Ishikawa (cell line): Measurements from ENCODE around the gene DPH1.

Experiments used
- CEBPB ChIP-seq: IDR thresholded peaks from 2 replicates; pipeline ENCODE4 v1.6.1; 2012
- CREB1 ChIP-seq: IDR thresholded peaks from 2 replicates; pipeline ENCODE4 v1.6.1; 2012; ENCODE audit warnings: low read depth
- EGR1 ChIP-seq: IDR thresholded peaks from 2 replicates; pipeline ENCODE4 v1.6.1; 2012
- EP300 ChIP-seq: IDR thresholded peaks from 2 replicates; pipeline ENCODE4 v1.6.1; 2012; ENCODE audit warnings: borderline replicate concordance
- FOXM1 ChIP-seq: IDR thresholded peaks from 2 replicates; pipeline ENCODE4 v1.6.1; 2012; ENCODE audit warnings: low read depth, borderline replicate concordance
- NFIC ChIP-seq: IDR thresholded peaks from 2 replicates; pipeline ENCODE4 v1.6.1; 2012
- RAD21 ChIP-seq: IDR thresholded peaks from 2 replicates; pipeline ENCODE4 v1.6.1; 2012; ENCODE audit warnings: low read depth
- TAF1 ChIP-seq: IDR thresholded peaks from 2 replicates; pipeline ENCODE4 v1.6.1; 2012; ENCODE audit warnings: low read depth, mild to moderate bottlenecking
- TCF12 ChIP-seq: IDR thresholded peaks from 2 replicates; pipeline ENCODE4 v1.6.1; 2012; ENCODE audit warnings: low read depth
- TEAD4 ChIP-seq: IDR thresholded peaks from 2 replicates; pipeline ENCODE4 v1.6.1; 2012
- YY1 ChIP-seq: IDR thresholded peaks from 2 replicates; pipeline ENCODE4 v1.6.1; 2012; ENCODE audit warnings: low read depth
- ZBTB7A ChIP-seq: IDR thresholded peaks from 2 replicates; pipeline ENCODE4 v1.6.1; 2012; ENCODE audit warnings: low read depth
- TF ChIP-seq, protein P1 (sequence below): IDR thresholded peaks from 2 replicates; pipeline ENCODE4 v1.6.1; 2012
- TF ChIP-seq, protein P2 (sequence below): IDR thresholded peaks from 2 replicates; pipeline ENCODE4 v1.6.1; 2012
- TF ChIP-seq, protein P3 (sequence below): IDR thresholded peaks from 2 replicates; pipeline ENCODE4 v1.6.1; 2012; ENCODE audit warnings: low read depth, mild to moderate bottlenecking

Gene DPH1

DNA sequence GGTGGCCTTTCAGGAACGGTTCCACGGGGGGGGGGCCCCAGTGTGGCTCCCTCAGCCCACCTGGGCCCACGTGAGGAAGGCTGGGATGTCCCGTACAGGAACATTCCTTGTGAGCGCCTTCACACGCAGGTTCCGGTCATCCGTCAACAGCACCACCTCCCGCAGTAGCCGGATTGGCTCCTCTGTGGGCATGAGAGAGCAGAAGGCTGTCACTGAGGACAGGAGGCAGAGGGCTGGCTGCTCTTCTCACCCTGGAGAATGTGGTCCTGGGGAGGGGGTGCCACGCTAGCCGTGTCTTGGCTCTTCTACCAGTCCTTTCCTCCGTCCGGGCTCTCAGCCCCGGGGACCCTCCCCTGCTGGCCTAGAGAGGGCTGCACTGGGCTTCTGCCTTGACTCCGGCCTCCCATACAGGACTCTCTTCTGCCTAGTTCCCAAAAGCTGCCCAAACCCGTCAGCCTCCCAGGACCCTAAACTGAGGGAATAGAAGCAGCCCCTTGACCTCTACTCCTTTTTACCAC, 31.5 kb downstream of the DPH1 start:
- TF ChIP-seq EGR1 (no peak), YY1 (no peak), TCF12 (no peak), TEAD4 (no peak), TAF1 (no peak)
- TF ChIP-seq, protein P1, sequence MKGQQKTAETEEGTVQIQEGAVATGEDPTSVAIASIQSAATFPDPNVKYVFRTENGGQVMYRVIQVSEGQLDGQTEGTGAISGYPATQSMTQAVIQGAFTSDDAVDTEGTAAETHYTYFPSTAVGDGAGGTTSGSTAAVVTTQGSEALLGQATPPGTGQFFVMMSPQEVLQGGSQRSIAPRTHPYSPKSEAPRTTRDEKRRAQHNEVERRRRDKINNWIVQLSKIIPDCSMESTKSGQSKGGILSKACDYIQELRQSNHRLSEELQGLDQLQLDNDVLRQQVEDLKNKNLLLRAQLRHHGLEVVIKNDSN = no peak

DNA sequence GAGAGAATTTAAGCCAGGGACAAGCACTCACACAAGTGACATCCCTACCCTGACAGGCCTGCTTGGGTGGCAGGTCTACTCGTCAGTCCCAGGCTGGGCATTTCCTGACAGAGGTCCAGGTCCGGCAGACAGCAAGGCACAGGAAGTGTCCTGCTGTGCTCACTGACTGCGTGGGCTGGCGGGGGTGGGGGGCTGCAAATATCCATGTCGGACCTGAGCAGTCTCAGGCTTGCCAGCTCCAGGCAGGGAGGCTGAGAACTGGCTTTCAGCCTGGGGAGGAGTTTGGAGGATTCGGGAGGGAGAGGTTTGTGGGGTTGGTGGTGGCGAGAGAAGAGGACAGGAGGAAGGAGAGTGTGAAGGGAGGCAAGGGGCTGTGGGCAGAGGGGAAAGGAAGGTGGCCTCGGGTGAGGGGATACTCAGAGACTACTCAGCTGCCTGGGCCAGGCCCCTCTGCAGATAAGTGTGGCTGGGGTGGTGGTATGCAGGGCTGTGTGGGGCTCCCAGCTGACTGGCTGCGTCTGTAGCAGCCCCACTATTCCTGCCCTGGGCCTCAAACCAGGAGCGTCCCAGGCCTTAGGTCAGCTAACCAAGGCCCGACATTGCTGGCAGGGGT, 32.7 kb downstream of the DPH1 start:
- no peak for TF ChIP-seq RAD21
- TF ChIP-seq FOXM1 = peak; percentile 61; the same call in 1 of the 2 replicates
- TF ChIP-seq TEAD4 = peak; percentile 81
- TF ChIP-seq EGR1 = peak; percentile 99
- TF ChIP-seq YY1 = 0 out of 2 replicates have a peak, but pooled peaks have one; percentile 11
- no peak for TF ChIP-seq TAF1
- TF ChIP-seq, protein P1 = no peak
- TF ChIP-seq CREB1 = no peak
- peak; percentile 91 for TF ChIP-seq TCF12
- TF ChIP-seq, protein P2, sequence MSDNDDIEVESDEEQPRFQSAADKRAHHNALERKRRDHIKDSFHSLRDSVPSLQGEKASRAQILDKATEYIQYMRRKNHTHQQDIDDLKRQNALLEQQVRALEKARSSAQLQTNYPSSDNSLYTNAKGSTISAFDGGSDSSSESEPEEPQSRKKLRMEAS = no peak; the same call in 1 of the 2 replicates
- peak; percentile 89 for TF ChIP-seq NFIC
- no peak for TF ChIP-seq CEBPB
- TF ChIP-seq, protein P3, sequence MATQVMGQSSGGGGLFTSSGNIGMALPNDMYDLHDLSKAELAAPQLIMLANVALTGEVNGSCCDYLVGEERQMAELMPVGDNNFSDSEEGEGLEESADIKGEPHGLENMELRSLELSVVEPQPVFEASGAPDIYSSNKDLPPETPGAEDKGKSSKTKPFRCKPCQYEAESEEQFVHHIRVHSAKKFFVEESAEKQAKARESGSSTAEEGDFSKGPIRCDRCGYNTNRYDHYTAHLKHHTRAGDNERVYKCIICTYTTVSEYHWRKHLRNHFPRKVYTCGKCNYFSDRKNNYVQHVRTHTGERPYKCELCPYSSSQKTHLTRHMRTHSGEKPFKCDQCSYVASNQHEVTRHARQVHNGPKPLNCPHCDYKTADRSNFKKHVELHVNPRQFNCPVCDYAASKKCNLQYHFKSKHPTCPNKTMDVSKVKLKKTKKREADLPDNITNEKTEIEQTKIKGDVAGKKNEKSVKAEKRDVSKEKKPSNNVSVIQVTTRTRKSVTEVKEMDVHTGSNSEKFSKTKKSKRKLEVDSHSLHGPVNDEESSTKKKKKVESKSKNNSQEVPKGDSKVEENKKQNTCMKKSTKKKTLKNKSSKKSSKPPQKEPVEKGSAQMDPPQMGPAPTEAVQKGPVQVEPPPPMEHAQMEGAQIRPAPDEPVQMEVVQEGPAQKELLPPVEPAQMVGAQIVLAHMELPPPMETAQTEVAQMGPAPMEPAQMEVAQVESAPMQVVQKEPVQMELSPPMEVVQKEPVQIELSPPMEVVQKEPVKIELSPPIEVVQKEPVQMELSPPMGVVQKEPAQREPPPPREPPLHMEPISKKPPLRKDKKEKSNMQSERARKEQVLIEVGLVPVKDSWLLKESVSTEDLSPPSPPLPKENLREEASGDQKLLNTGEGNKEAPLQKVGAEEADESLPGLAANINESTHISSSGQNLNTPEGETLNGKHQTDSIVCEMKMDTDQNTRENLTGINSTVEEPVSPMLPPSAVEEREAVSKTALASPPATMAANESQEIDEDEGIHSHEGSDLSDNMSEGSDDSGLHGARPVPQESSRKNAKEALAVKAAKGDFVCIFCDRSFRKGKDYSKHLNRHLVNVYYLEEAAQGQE = no peak
- peak; percentile 91 for TF ChIP-seq EP300
- TF ChIP-seq ZBTB7A = peak; percentile 97

DNA sequence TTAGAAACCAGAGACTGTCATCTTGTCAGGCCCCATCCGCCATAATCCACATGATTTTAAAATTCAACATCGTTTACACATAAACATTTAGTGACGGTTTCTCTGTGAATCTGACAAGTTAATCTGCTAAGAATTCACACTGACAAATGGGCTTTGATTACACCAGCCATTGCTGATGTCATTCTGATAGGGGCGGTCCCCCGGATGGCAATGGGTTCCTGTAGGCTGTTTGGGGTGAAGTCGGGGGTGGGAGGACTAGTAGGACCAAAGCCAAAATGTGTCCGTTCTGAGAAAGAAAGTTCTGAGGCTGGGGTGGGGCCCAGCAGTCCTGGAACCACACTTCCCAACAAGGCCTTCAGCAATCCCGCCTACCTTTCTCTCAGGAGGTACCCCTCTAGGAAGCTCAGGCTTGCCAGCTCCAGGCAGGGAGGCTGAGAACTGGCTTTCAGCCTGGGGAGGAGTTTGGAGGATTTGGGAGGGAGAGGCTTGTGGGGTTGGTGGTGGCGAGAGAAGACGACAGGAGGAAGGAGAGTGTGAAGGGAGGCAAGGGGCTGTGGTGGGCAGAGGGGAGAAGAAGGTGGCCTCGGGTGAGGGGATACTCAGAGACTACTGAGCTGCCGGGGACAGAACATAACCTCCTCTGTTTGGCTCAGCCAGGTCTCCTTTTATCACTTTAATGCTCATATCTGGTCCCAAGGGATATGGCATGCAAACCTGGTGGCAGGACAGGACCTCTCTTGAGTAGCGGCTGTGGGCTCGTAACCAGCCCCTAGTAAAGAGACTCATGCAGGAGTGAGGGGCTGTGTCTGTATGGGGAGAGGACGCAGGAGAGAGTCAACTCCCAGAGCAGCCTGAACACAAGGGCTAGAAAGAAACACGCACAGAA, 33.6 kb downstream of the DPH1 start:
- TF ChIP-seq CREB1 = no peak
- TF ChIP-seq EP300 = no peak
- TF ChIP-seq EGR1 = no peak
- TF ChIP-seq YY1 = no peak
- no peak for TF ChIP-seq NFIC
- no peak for TF ChIP-seq TAF1
- TF ChIP-seq, protein P3 = no peak
- no peak for TF ChIP-seq TEAD4
- TF ChIP-seq CEBPB = no peak
- TF ChIP-seq, protein P2 = no peak
- no peak for TF ChIP-seq RAD21
- TF ChIP-seq ZBTB7A = no peak
- no peak for TF ChIP-seq TCF12
- TF ChIP-seq FOXM1 = no peak
- TF ChIP-seq, protein P1 = no peak

DNA sequence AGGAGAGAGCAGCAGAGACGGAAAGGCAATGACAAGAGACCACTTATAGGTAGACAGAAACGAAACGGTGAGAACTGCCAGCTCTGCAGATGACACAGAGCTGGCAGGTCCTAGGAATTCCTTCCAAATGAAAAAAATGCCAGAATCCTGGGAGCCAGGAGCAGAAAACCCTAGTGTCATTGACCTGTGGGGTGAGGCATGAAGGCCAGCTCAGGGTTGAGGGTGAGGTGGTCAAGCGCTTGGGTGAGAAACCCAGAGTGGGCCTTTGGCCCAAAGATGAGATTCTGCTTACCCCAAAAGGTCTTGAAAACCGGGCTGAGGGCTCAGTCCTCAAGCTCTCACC, 34.2 kb downstream of the DPH1 start:
- TF ChIP-seq ZBTB7A = no peak
- TF ChIP-seq, protein P2 = no peak
- TF ChIP-seq TAF1 = no peak
- no peak for TF ChIP-seq YY1
- no peak for TF ChIP-seq TEAD4
- TF ChIP-seq, protein P3 = no peak
- TF ChIP-seq EGR1 = no peak
- TF ChIP-seq CEBPB = no peak
- no peak for TF ChIP-seq EP300
- TF ChIP-seq FOXM1 = no peak
- TF ChIP-seq TCF12 = no peak
- TF ChIP-seq, protein P1 = no peak
- no peak for TF ChIP-seq NFIC
- TF ChIP-seq CREB1 = no peak
- no peak for TF ChIP-seq RAD21
